Progenitor cell of endocrine pancreas (in vitro differentiated cells): Measurements from ENCODE around the gene KCNK4. TPM values are rescaled to one million over a fixed set of nuclear protein-coding genes. Genes with fewer than 3 reads are reported as not detected.

ENCODE experiments used
- DNase-seq: peaks from one replicate; pipeline ENCODE4 v3.0.0; 2021; ENCODE audit warnings: low spot score; ENCODE audit not compliant: unreplicated experiment
- H3K27ac Mint-ChIP-seq: 2 replicates; pipeline ENCODE4 v1.8.0; 2021; ENCODE audit warnings: mild to moderate bottlenecking, moderate library complexity, mixed read lengths
- H3K27me3 Mint-ChIP-seq: 2 replicates; pipeline ENCODE4 v1.8.0; 2021; ENCODE audit warnings: mixed read lengths
- H3K36me3 Mint-ChIP-seq: 2 replicates; pipeline ENCODE4 v1.8.0; 2022; ENCODE audit warnings: mixed read lengths; ENCODE audit not compliant: insufficient read depth
- H3K4me1 Mint-ChIP-seq: 2 replicates; pipeline ENCODE4 v1.8.0; 2021; ENCODE audit warnings: low read depth, mixed read lengths
- H3K4me3 Mint-ChIP-seq: 2 replicates; pipeline ENCODE4 v1.8.0; 2021; ENCODE audit warnings: low read depth, mild to moderate bottlenecking, moderate library complexity, mixed read lengths
- H3K9me3 Mint-ChIP-seq: 2 replicates; pipeline ENCODE4 v1.8.0; 2021; ENCODE audit warnings: low read depth, mixed read lengths
- CTCF ChIP-seq: fragments of 200-600 bp; sonication (generic); IDR thresholded peaks from one replicate; pipeline ENCODE4 v1.5.0; 2021; ENCODE audit warnings: antibody characterized with exemption, mild to moderate bottlenecking; ENCODE audit not compliant: unreplicated experiment
- total RNA-seq: library from RNA; stranded (reverse); gene quantifications from 2 replicates; pipeline ENCODE4 v1.2.1, GENCODE V29; 2021

KCNK4 gene
- total RNA-seq, 1 donor from 2014 or later = 0.62 TPM

- H3K36me3 Mint-ChIP-seq = no peaks in the 10 kb centered on the region
- no peak for DNase-seq
- H3K9me3 Mint-ChIP-seq = no peaks in the 10 kb centered on the region
- no peak for TF ChIP-seq CTCF
- peak overlapping the region; percentile 82 for H3K4me3 Mint-ChIP-seq
- no peak overlapping the region for H3K27ac Mint-ChIP-seq
- peaks cover 11% of the 10 kb centered on the region for H3K4me1 Mint-ChIP-seq
- peaks cover 3% of the 10 kb centered on the region for H3K27me3 Mint-ChIP-seq
Observed at GRCh38 chr11:64251753-64252002, 39.4 kb upstream of the KCNK4 start.

- no peak for DNase-seq
- H3K27ac Mint-ChIP-seq = no peak overlapping the region
Observed at GRCh38 chr11:64252003-64252872, 38.9 kb upstream of the KCNK4 start.

GRCh38 chr11:64253043-64253442, 38.1 kb upstream of the KCNK4 start:
- Mint-ChIP-seq H3K9me3 (no peaks in the 10 kb centered on the region), H3K4me1 (peaks cover 7% of the 10 kb centered on the region), H3K4me3 (peak overlapping the region; percentile 31), H3K27ac (no peak overlapping the region), H3K27me3 (peaks cover 3% of the 10 kb centered on the region), H3K36me3 (peaks cover 1% of the 10 kb centered on the region)
- no peak for DNase-seq
- no peak for TF ChIP-seq CTCF

More at GRCh38 chr11:64252003-64252872, 38.9 kb upstream of the KCNK4 start:
- Mint-ChIP-seq H3K4me1 (peaks cover 11% of the 10 kb centered on the region), H3K9me3 (no peaks in the 10 kb centered on the region), H3K27me3 (peaks cover 3% of the 10 kb centered on the region), H3K36me3 (no peaks in the 10 kb centered on the region), H3K4me3 (peak overlapping the region; percentile 82)
- TF ChIP-seq CTCF = peak; percentile 24

- peak overlapping the region; percentile 31 for H3K4me3 Mint-ChIP-seq
- H3K27me3 Mint-ChIP-seq = peaks cover 3% of the 10 kb centered on the region
- peaks cover 1% of the 10 kb centered on the region for H3K36me3 Mint-ChIP-seq
- H3K27ac Mint-ChIP-seq = peak overlapping the region; percentile 59
- TF ChIP-seq CTCF = no peak
- DNase-seq = no peak
- H3K4me1 Mint-ChIP-seq = peaks cover 7% of the 10 kb centered on the region
- H3K9me3 Mint-ChIP-seq = no peaks in the 10 kb centered on the region
Observed at GRCh38 chr11:64253481-64253880, 37.6 kb upstream of the KCNK4 start.

GRCh38 chr11:64254326-64254725, 36.8 kb upstream of the KCNK4 start:
- Mint-ChIP-seq H3K9me3 (no peaks in the 10 kb centered on the region), H3K27me3 (peaks cover 3% of the 10 kb centered on the region), H3K4me1 (peaks cover 7% of the 10 kb centered on the region), H3K36me3 (peaks cover 2% of the 10 kb centered on the region), H3K27ac (no peak overlapping the region), H3K4me3 (no peak overlapping the region)
- DNase-seq = no peak
- no peak for TF ChIP-seq CTCF
